ENCODE data around the gene LRRC49. TPM values are rescaled to one million over a fixed set of nuclear protein-coding genes. Genes with fewer than 3 reads are reported as not detected.
A peak's percentile ranks its signal among the peaks of the same experiment; 100 is the strongest.

The LRRC49 gene
- total and polyA plus RNA-seq, 12 donors: 9.7 to 149 (median 67.3) TPM

GRCh38 chr15:71079208-71080044, 186.8 kb downstream of the LRRC49 start:
- no peak for TF ChIP-seq CTCF (IDR thresholded peaks at IDR 0.05)
- DNase-seq: peak in 1 of 2 donors; percentile 16
- ATAC-seq: peak in 3 of 8 donors; percentile 38 to 53 (median 46)
- Histone ChIP-seq H3K4me3 (no peak overlapping the region), H3K9me3 (peaks cover 0 to 7% (median 0%) of the 10 kb centered on the region in 11 donors), H3K27ac (no peak overlapping the region), H3K36me3 (no peaks in the 10 kb centered on the region), H3K27me3 (no peaks in the 10 kb centered on the region), H3K4me1 (peaks cover 0 to 39% (median 19%) of the 10 kb centered on the region in 9 donors)
- 41 to 47% methylated on average over 6 of the region's 6 CpGs for WGBS, 2 donors
- intact Hi-C loops (cut with DNase I): loop anchor here in 1 of 10 donors (10.0 kb wide), 1 partner anchor 55 kb away; no protein-coding TSS in a partner anchor

GRCh38 chr15:71080166-71080565, 187.5 kb downstream of the LRRC49 start:
- Histone ChIP-seq H3K27ac (peak overlapping the region in 1 of 10 donors; percentile 36), H3K27me3 (peaks cover 0 to 3% (median 0%) of the 10 kb centered on the region in 7 donors), H3K9me3 (peaks cover 0 to 3% (median 0%) of the 10 kb centered on the region in 11 donors), H3K36me3 (no peaks in the 10 kb centered on the region), H3K4me1 (peaks cover 0 to 39% (median 19%) of the 10 kb centered on the region in 9 donors), H3K4me3 (no peak overlapping the region)
- TF ChIP-seq CTCF (IDR thresholded peaks at IDR 0.05): no peak
- intact Hi-C loops (cut with DNase I): loop anchor here in 1 of 10 donors (10.0 kb wide), 1 partner anchor 55 kb away; no protein-coding TSS in a partner anchor
- DNase-seq (no peak), ATAC-seq (no peak)
- 90 to 94% methylated on average over 7 of the region's 7 CpGs for WGBS, 2 donors

- H3K9me3 ChIP-seq: peaks cover 0 to 3% (median 0%) of the 10 kb centered on the region in 11 donors
- DNase-seq (no peak), ATAC-seq (peak in 2 of 8 donors; percentile 18 to 41)
- no peak for TF ChIP-seq CTCF (IDR thresholded peaks at IDR 0.05)
- H3K36me3 ChIP-seq: no peaks in the 10 kb centered on the region
- no peak overlapping the region for H3K4me3 ChIP-seq
- peaks cover 0 to 39% (median 19%) of the 10 kb centered on the region in 9 donors for H3K4me1 ChIP-seq
- peaks cover 0 to 3% (median 0%) of the 10 kb centered on the region in 7 donors for H3K27me3 ChIP-seq
- intact Hi-C loops (cut with DNase I): loop anchor here in 1 of 10 donors (10.0 kb wide), 1 partner anchor 56 kb away; no protein-coding TSS in a partner anchor
- WGBS, 2 donors: 57 to 62% methylated on average over 1 of the region's 1 CpG
- H3K27ac ChIP-seq: peak overlapping the region in 1 of 10 donors; percentile 36
These were observed 188.1 kb downstream of the LRRC49 start for GRCh38 chr15:71080705-71081104.

GRCh38 chr15:71082803-71083202, 190.2 kb downstream of the LRRC49 start:
- Histone ChIP-seq H3K27me3 (peaks cover 0 to 3% (median 0%) of the 10 kb centered on the region in 7 donors), H3K4me3 (peak overlapping the region in 1 of 10 donors; percentile 3), H3K9me3 (peaks cover 0 to 8% (median 0%) of the 10 kb centered on the region in 11 donors), H3K4me1 (peaks cover 0 to 39% (median 19%) of the 10 kb centered on the region in 9 donors), H3K36me3 (no peaks in the 10 kb centered on the region), H3K27ac (peak overlapping the region in 8 of 10 donors; percentile 26 to 77 (median 64))
- intact Hi-C loops (cut with DNase I): loop anchor here in 1 of 10 donors (10.0 kb wide), 1 partner anchor 58 kb away; no protein-coding TSS in a partner anchor
- 30 to 32% methylated on average over 5 of the region's 5 CpGs for WGBS, 2 donors
- ATAC-seq: peak; percentile 41 to 86 (median 78)
- peak; percentile 14 to 52 for DNase-seq
- TF ChIP-seq CTCF (IDR thresholded peaks at IDR 0.05): no peak
